ENCODE results near the gene EPHA2. TPM values are rescaled to one million over a fixed set of nuclear protein-coding genes. Genes with fewer than 3 reads are reported as not detected.
"Not testable (repeated sequence)": the region's sequence is repeated elsewhere in the genome, so short reads cannot be mapped to it uniquely, and the experiment has no call there.

EPHA2 gene
- total RNA-seq, 1 experiment from 2014 or later, result 45.6 TPM

- in situ Hi-C loops (cut with HindIII; ENCODE audit: low sequenced_read_pairs), result no loop called here
- no peak for DNase-seq (ENCODE audit: low spot score)
Observed at GRCh38 chr1:16171314-16172151, 15.7 kb upstream of the EPHA2 start.

- DNase-seq (ENCODE audit: low spot score), result no peak
- in situ Hi-C loops (cut with HindIII; ENCODE audit: low sequenced_read_pairs), result no loop called here
Observed at GRCh38 chr1:16170283-16170673, 14.4 kb upstream of the EPHA2 start.

GRCh38 chr1:16168622-16169360 is 12.9 kb upstream of the EPHA2 start:
- DNase-seq (ENCODE audit: low spot score), result no peak
- in situ Hi-C loops (cut with HindIII; ENCODE audit: low sequenced_read_pairs), result no loop called here

- in situ Hi-C loops (cut with HindIII; ENCODE audit: low sequenced_read_pairs); DNase-seq (ENCODE audit: low spot score): not testable (repeated sequence)
Observed at GRCh38 chr1:16168144-16168495, 12.3 kb upstream of the EPHA2 start.

- in situ Hi-C loops (cut with HindIII; ENCODE audit: low sequenced_read_pairs), result no loop called here
- DNase-seq (ENCODE audit: low spot score), result peak; percentile 57
Observed at GRCh38 chr1:16167331-16168143, 11.7 kb upstream of the EPHA2 start.

GRCh38 chr1:16166117-16166516 is 10.2 kb upstream of the EPHA2 start:
- in situ Hi-C loops (cut with HindIII; ENCODE audit: low sequenced_read_pairs), result no loop called here
- DNase-seq (ENCODE audit: low spot score), result no peak

- in situ Hi-C loops (cut with HindIII; ENCODE audit: low sequenced_read_pairs), result no loop called here
- DNase-seq (ENCODE audit: low spot score), result no peak
Observed at GRCh38 chr1:16165548-16165947, 9.7 kb upstream of the EPHA2 start.

GRCh38 chr1:16165073-16165364 is 9.2 kb upstream of the EPHA2 start:
- in situ Hi-C loops (cut with HindIII; ENCODE audit: low sequenced_read_pairs), result no loop called here

GRCh38 chr1:16164213-16165072 is 8.6 kb upstream of the EPHA2 start:
- no peak for DNase-seq (ENCODE audit: low spot score)
- in situ Hi-C loops (cut with HindIII; ENCODE audit: low sequenced_read_pairs), result no loop called here

More at GRCh38 chr1:16165073-16165364, 9.2 kb upstream of the EPHA2 start:
- DNase-seq (ENCODE audit: low spot score), result no peak

GRCh38 chr1:16163608-16164212 is 7.8 kb upstream of the EPHA2 start:
- in situ Hi-C loops (cut with HindIII; ENCODE audit: low sequenced_read_pairs), result not testable (repeated sequence)

GRCh38 chr1:16162163-16162822 is 6.4 kb upstream of the EPHA2 start:
- in situ Hi-C loops (cut with HindIII; ENCODE audit: low sequenced_read_pairs), result no loop called here
- no peak for DNase-seq (ENCODE audit: low spot score)

More at GRCh38 chr1:16163608-16164212, 7.8 kb upstream of the EPHA2 start:
- DNase-seq (ENCODE audit: low spot score), result not testable (repeated sequence)

- no peak for DNase-seq (ENCODE audit: low spot score)
Observed at GRCh38 chr1:16161717-16162116, 5.8 kb upstream of the EPHA2 start.

GRCh38 chr1:16158993-16159831 is 3.3 kb upstream of the EPHA2 start:
- no peak for DNase-seq (ENCODE audit: low spot score)
- in situ Hi-C loops (cut with HindIII; ENCODE audit: low sequenced_read_pairs), result no loop called here

More at GRCh38 chr1:16161717-16162116, 5.8 kb upstream of the EPHA2 start:
- in situ Hi-C loops (cut with HindIII; ENCODE audit: low sequenced_read_pairs), result no loop called here

GRCh38 chr1:16158025-16158424 is 2.2 kb upstream of the EPHA2 start:
- in situ Hi-C loops (cut with HindIII; ENCODE audit: low sequenced_read_pairs), result no loop called here
- DNase-seq (ENCODE audit: low spot score), result no peak

GRCh38 chr1:16156848-16157495 is 1.1 kb upstream of the EPHA2 start:
- in situ Hi-C loops (cut with HindIII; ENCODE audit: low sequenced_read_pairs), result no loop called here
- DNase-seq (ENCODE audit: low spot score), result no peak

GRCh38 chr1:16153999-16154673 is 1.7 kb downstream of the EPHA2 start:
- no peak for DNase-seq (ENCODE audit: low spot score)
- in situ Hi-C loops (cut with HindIII; ENCODE audit: low sequenced_read_pairs), result no loop called here

Data from G401 (cell line).